HG03064 (cell line): ENCODE results near the gene RHOT2.

Experiments used
- ATAC-seq: cut with Tn5 transposase; IDR thresholded peaks from one replicate; pipeline ENCODE4 v1.9.1; 2021; ENCODE audit warnings: low read depth; ENCODE audit not compliant: unreplicated experiment

Gene RHOT2

DNA sequence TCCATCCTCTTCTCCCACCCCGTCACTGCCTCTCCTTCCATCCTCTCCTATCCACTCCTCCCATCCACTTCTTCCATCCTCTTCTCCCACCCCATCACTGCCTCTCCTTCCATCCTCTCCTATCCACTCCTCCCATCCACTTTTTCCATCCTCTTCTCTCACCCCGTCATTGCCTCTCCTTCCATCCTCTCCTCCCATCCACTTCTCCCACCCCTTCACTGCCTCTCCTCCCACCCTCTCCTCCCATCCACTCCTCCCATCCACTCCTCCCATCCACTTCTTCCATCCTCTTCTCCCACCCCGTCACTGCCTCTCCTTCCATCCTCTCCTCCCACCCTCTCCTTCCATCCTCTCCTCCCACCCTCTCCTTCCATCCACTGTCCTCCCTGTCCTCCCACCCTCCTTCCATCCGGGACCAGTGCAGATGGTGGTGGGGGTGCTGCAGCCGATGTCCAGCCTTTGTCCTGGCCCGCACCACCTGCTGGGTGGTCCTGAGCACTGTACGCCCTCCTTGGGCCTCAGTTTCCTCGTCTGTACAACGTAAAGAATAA is 36.0 kb upstream of the RHOT2 start:
- no peak for ATAC-seq

DNA sequence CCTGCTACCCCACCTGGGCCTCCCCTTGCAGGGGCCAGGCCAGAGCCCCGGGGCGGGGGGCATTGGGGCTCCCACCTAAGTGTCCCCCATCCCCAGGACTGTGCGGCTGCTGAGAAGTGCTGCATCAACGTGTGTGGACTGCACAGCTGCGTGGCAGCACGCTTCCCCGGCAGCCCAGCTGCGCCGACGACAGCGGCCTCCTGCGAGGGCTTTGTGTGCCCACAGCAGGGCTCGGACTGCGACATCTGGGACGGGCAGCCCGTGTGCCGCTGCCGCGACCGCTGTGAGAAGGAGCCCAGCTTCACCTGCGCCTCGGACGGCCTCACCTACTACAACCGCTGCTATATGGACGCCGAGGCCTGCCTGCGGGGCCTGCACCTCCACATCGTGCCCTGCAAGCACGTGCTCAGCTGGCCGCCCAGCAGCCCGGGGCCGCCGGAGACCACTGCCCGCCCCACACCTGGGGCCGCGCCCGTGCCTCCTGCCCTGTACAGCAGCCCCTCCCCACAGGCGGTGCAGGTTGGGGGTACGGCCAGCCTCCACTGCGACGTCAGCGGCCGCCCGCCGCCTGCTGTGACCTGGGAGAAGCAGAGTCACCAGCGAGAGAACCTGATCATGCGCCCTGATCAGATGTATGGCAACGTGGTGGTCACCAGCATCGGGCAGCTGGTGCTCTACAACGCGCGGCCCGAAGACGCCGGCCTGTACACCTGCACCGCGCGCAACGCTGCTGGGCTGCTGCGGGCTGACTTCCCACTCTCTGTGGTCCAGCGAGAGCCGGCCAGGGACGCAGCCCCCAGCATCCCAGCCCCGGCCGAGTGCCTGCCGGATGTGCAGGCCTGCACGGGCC is 35.2 kb upstream of the RHOT2 start:
- no peak for ATAC-seq

GRCh38 chr16:633336-634050 is 34.4 kb upstream of the RHOT2 start:
- no peak for ATAC-seq

DNA sequence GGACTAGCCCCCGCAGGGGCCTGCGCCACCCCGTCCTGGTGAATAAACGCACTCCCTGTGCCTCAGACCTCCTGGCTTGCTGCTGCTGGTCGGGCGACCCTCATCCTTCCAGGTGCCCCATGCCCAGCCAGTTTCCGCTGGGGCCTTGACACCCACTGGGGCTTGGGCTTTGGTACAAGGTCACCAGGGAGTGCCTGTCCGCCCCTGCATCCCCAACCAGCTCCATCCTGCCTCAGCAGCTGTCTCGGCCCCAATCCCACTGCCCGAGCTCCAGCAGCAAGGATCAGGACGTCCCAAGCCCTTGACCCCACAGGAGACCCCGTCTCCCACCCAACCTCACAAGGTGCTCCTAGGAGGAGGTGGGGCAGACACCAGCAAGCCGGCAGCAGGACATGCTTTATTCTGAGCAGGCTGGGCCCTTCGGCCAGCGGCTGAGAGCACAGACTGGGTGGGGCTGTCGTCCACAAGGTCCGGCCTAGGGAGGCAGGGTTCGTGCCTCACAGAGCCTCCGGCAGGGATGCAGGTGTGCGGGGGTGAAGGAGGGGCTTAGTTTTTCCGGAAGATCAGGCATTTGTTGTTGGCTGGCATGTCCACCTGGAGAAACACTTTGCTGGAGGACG is 33.8 kb upstream of the RHOT2 start:
- ATAC-seq, result no peak

- no peak for ATAC-seq
Measured at GRCh38 chr16:634996-635395, 32.9 kb upstream of the RHOT2 start.

GRCh38 chr16:635573-636205 is 32.2 kb upstream of the RHOT2 start:
- no peak for ATAC-seq

DNA sequence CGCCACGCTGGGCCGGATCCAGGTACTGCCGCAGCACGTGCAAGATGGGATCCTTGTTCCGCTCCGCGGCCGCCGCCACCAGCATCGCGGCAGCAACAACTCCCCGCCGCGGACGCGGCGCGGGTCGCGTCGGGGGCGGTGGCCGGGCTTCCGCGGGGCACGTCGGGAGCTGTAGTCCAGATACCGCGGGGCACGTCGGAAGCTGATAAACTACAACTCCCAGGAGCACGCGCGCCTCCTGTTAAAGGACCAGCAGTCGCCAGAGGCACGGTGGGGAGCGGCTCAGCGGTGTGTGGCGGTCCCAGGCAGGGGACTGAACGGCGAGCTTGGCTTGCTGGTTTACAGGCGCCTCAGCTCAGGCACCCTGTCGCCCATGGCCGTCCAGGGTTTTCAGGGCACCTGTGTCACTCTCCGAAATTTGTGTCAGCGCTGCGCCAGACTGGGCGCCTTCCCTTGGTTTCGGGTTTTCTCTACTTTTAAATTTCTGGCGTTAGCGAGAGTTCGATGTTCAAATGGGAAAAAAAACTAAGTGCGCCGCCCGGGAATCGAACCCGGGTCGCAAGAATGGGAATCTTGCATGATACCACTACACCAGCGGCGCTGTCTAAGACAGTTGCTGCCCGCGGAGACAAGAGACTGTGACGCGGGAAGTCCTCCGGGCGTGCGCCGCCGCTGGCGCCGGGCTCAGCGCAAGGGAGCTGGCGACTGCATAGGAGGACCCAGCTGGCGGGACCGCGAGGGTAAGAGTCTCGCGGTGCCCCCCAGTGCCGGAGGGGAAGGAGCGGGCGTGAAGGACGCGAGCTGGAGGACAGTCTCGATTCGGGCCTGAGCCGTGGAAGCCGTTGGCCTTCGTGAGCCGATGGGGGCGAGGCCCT is 31.5 kb upstream of the RHOT2 start, which contains the start of gene METTL26:
METTL26 (minus strand) TSS at position 100 of the 875 bp plus-strand sequence; CDS start at position 85, 15 bp downstream.
- peak; percentile 69 for ATAC-seq

DNA sequence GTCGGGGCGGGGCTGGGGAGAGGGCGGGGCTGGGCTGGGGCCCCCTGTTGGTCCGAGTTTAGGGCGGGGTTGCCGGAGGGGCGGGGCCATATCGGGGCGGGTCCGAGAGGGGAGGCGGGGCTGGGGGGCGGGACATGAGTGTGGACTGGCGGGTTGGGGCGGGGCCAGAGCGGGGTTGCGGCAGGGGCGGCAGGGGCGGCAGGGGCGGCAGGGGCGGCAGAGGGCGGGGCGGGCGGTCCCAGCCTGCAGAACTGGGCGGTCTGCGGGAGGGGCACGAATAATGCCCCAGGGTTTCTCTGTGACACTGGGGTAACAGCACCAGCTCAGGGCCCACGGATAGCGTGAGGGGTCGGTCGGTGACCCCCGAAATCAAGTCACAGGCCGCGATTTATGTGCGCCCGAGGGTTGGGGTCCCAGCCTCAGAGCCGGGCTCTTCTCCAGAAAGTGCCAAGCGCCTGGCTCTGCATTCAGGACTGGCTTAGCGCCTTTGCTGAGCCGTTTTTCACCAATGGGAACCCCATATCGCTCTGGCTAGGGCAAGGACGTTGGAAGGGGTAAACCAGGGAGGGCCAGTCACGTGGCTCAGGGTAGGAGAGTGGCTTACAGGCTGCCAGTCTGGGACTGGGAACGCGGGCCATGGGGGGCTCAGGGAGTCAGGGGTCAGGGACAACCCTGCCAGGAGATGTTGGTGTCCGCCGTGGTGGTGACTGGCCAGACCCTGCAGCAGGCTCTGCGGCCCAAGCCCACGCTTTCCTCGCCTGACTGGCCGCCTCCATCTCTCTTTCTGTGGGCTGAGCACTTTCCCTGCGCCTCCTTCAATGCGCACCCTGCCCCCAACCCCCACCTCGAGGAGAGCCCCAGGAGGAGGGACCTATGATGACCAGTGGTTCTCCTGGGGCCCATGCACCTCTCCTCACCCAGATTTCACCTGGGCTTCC is 30.6 kb upstream of the RHOT2 start:
- ATAC-seq, result no peak

GRCh38 chr16:638034-638543 is 29.8 kb upstream of the RHOT2 start:
- ATAC-seq, result no peak

DNA sequence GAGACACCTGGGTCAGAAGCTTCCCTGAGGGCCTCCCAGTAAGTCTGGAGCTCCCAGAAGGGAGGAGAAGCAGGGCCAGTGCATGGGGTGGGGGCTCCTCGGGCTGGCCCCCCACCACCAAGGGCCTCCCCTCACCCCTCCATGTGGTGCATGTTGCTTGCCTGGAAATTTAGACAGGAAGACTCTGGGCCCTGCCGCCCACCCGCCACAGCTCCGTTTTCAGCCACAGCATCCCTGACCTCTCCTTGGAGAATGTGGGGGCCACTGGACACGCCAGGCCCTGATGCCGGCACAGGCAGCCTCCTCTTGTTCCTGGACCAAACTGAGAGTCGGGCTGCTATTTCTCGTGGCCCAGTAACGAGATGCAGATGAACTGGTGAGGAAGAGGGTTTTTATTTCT is 29.1 kb upstream of the RHOT2 start:
- no peak for ATAC-seq

DNA sequence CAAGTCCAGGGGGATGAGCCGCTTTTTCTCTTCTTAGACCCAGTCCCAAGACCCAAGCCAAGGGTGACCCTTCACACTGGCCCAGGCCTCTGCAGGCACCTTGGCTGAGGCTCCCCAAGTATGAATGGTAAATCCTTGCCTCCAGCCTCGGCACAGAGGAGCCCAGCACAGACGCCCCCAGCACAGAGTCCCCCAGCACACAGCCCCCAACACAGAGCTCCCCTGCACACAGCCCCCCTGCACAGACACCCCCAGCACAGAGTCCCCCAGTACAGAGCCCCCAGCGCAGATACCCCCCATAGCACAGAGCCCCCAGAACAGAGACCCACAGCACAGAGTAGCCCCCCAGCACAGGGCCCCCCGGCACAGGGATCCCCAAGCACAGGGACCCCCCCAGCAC is 27.3 kb upstream of the RHOT2 start:
- no peak for ATAC-seq

DNA sequence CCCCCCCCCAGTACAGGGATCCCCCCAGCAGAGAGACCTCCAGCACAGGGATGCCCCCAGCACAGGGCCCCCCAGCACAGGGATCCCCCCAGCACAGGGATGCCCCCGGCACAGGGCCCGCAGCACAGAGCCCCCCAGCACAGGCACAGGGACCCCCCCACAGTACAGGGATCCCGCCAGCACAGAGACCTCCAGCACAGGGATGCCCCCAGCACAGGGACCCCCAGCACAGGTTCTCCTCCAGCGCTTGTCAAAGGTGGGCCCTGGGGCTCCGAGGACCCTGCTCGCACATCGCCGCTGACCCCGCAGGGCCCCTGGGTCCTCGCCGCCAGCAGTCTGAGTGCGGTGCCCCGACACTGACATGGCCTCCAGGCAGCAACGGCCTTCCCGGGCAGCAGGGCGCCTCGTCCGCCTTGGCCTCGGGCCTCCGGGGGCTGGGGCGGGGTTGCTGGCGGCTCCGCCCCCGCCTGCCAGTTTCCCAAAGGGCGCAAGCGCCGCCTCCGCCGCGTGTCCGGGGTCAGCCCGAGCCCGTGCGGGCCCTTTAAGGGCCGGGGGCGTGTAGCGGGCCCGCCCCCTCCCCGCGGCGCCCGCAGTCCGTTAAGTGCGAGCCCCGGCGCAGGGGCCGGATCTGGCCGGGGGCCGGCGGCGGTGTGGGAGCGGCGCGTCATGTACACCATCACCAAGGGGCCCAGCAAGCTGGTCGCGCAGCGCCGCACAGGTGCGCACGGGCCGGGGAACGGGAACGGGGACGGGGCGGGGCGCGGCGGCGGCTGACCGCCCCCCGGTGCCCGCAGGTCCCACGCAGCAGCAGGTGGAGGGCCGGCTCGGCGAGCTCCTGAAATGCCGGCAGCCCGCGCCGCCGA is 26.4 kb upstream of the RHOT2 start, which contains the start of gene MCRIP2:
MCRIP2 (plus strand) TSS at position 503 of the 863 bp plus-strand sequence; CDS start at position 667, 164 bp downstream.
- ATAC-seq, result no peak

DNA sequence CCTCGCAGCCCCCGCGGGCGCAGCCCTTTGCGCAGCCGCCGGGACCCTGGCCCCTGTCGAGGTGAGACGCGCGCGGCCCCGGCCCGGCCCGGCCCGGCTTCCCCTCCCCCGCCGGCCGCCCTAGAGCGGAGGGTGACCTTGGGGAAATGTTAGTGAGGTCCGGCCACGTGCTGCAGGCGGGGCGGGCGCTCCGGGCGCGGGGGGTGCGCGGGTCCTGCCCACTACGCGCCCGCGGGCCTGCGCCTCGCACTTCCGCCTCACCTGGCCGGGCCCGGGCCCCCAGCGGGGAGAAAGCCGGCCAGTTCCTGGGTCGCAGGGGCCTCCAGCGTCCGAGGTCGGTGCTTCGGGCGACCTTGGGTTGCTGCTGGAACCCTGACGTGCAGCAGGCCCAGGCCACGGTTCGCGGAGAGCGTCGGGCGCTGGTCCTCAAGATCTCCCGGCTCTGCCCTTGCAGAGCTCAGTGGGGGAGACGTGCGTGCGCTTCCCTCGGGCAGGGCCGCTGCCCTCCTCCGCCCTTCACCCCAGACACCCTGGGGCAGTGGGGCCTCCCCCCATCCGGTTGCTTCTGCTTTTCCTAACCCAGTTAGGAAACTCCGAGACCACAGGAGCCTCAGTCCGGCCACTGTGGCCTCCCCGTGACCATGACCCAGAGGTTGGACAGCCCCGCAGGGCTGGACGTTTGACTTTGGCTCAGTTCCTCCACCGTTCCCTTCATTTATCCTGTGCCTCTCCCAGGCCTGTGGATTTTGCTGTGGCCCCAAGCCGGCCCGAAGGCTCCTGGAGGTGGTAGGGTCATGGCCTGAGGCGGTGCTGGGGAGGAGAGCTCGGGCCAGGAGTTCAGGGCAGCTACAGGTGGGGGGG is 25.5 kb upstream of the RHOT2 start:
- ATAC-seq, result no peak

DNA sequence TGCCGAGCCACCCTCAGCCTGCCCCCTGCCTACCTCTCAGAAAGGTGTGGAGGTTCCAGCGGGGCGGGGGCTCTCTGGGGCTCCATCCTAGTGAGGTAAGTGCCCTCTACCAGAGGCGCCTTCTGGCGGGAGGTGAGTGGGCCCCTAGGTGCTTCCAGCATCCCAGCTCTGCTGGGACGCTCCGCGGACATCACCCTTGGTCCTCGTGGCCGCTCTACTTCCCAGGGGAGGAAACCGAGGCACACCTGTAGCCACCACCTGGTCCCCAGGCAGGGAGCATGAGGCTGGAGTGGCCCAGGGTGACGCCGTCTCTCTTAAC is 24.9 kb upstream of the RHOT2 start:
- ATAC-seq, result no peak

- ATAC-seq, result no peak
Measured at GRCh38 chr16:644556-644955, 23.4 kb upstream of the RHOT2 start.

DNA sequence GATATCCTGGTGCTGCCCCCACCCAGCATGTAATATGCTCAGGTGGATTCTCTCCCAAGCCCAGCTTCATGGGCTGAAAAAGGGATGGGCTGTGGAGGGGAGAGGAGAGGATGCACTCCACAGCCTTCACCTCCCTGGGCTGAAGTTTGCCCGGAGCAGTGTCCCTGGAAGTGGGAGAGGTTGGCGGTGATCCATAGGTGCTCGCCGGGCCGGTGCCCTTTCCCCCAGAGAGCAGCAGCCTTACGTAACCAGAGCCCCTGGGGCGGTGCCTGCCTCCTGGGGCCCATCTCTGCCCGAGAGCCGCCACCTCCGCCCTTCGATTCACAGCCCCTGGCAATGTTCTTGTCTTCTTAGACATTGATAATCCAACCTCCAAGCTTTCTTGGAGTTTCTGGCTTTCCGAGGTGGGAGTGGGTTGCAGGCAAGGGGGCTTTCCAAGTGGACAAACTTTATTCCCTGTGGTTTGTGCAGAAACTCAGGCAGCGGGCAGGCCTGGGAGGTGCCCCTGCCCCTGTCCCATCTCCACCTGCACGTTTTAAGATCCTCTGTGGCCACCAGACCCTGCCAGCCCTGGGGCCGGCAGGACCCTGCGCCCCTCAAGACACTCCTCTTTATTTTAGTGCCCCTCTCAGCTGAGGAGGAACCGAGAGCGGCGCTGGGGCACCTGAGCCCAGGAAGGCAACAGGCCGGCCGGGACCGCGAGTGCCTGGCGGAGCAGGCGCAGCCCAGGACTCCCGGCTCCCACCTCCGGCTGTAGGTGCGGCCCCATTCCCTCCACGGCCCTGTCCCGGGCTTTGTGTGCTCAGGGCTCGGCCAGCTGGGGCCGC is 21.9 kb upstream of the RHOT2 start:
- no peak for ATAC-seq
